Endometrial microvascular endothelial cells (primary cell): ENCODE measurements around the gene CAMTA1. TPM values are rescaled to one million over a fixed set of nuclear protein-coding genes. Genes with fewer than 3 reads are reported as not detected.

Source experiments
- in situ Hi-C: cut with HindIII; loops from 2 replicates; pipeline ENCODE4 v1.10.0; 2017; ENCODE audit warnings: low sequenced_read_pairs, low pct_unique_long_range_greater_than_20kb; ENCODE audit errors: inconsistent ontology term
- total RNA-seq: library from RNA; depleted of rRNA; stranded (reverse); fragments of >200 nt; gene quantifications from one replicate; pipeline ENCODE4 v1.2.3, GENCODE V29; 2015; ENCODE audit errors: inconsistent ontology term

CAMTA1 gene
- total RNA-seq, 1 donor from 2014 or later = 89.0 TPM

GRCh38 chr1:7487766-7488474, 702.7 kb downstream of the CAMTA1 start:
- in situ Hi-C loops = no loop called here

GRCh38 chr1:7488475-7488842, 703.2 kb downstream of the CAMTA1 start:
- in situ Hi-C loops = no loop called here

- in situ Hi-C loops = no loop called here
These were observed 704.3 kb downstream of the CAMTA1 start for GRCh38 chr1:7489586-7489985.

GRCh38 chr1:7490576-7490975, 705.3 kb downstream of the CAMTA1 start:
- in situ Hi-C loops = no loop called here

- in situ Hi-C loops = no loop called here
These were observed 706.0 kb downstream of the CAMTA1 start for GRCh38 chr1:7491109-7491817.

- in situ Hi-C loops = no loop called here
These were observed 706.5 kb downstream of the CAMTA1 start for GRCh38 chr1:7491818-7492173.

GRCh38 chr1:7493711-7494454, 708.6 kb downstream of the CAMTA1 start:
- in situ Hi-C loops = no loop called here

GRCh38 chr1:7495962-7496361, 710.7 kb downstream of the CAMTA1 start:
- in situ Hi-C loops = no loop called here

- in situ Hi-C loops = no loop called here
These were observed 711.9 kb downstream of the CAMTA1 start for GRCh38 chr1:7497107-7497637.

- in situ Hi-C loops = no loop called here
These were observed 715.3 kb downstream of the CAMTA1 start for GRCh38 chr1:7500381-7501083.

- in situ Hi-C loops = no loop called here
These were observed 715.8 kb downstream of the CAMTA1 start for GRCh38 chr1:7501084-7501491.

- in situ Hi-C loops = no loop called here
These were observed 716.7 kb downstream of the CAMTA1 start for GRCh38 chr1:7501723-7502603.

- in situ Hi-C loops = no loop called here
These were observed 718.6 kb downstream of the CAMTA1 start for GRCh38 chr1:7503691-7504437.

- in situ Hi-C loops = no loop called here
These were observed 719.1 kb downstream of the CAMTA1 start for GRCh38 chr1:7504438-7504720.

GRCh38 chr1:7505094-7505770, 720.0 kb downstream of the CAMTA1 start:
- in situ Hi-C loops = no loop called here

GRCh38 chr1:7505771-7506453, 720.7 kb downstream of the CAMTA1 start:
- in situ Hi-C loops = no loop called here
